Measurements from ENCODE around the gene PTGER3.
"Not testable (repeated sequence)": the region's sequence is repeated elsewhere in the genome, so short reads cannot be mapped to it uniquely, and the experiment has no call there.

Gene PTGER3

DNA sequence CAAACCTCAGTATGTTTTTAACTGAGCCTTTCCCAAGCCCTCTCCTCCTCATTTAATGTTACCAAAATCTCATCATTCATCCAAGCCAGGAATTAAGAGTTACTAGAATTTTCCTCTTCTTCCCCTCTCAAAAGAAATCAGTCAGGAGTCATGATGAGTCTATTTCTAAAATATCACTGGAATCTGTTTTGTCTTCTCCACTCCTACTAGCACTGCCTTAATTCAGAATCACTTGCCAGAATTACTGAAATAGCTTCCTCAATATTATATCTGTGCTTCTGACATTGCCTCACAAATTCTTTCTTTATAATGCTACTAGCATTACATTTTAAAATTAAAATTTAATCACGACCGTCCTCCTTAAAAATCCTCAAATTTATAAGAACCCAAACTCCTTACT lies 106.1 kb downstream of the PTGER3 start:
- no peak for DNase-seq

DNA sequence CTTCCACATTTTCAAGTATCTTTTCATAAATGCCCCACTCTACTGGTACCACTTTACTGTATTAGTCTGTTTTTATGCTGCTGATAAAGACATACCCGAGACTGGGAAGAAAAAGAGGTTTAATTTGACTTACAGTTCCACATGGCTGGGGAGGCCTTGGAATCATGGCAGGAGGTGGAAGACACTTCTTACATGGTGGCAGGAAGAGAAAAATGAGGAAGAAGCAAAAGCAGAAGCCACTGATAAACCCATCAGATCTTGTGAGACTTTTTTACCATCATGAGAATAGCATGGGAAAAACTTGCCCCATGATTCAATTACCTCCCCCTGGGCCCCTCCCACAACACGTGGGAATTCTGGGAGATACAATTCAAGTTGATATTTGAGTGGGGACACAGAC lies 107.2 kb downstream of the PTGER3 start:
- DNase-seq, result not testable (repeated sequence)

DNA sequence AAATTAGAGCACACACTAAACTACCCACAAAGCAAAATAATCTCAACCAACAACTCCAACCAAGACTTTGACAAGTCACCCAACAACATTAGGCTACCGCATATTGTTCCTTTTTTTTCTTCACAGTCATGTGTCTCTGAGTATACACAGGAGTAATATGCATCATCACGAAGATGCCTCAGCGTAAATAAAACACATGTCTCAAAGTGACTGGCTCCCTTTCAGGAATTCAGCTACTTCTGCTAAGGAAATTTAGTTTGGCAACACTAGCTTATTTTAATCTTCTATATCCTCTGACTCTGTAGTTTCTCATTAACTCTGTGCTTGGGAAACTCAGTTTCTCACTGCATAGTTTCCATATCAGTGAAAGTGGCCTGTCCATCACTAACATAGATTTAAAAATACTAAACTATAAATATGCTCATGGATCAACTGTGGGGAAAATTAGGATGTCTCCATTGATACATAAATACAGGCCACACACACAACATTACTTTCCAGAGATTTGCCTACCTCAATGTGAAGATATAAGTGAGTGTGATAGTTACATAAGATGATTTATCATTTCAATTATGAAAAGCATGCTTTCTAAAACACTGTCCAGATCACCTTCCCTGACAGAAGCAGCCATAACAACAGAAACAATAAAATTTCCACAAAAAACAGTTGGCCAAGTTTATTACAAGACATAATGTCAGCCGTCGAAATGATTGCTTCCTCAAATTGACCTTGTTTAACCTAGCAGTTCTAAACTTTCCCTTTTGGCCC lies 113.2 kb downstream of the PTGER3 start:
- DNase-seq, result no peak

DNA sequence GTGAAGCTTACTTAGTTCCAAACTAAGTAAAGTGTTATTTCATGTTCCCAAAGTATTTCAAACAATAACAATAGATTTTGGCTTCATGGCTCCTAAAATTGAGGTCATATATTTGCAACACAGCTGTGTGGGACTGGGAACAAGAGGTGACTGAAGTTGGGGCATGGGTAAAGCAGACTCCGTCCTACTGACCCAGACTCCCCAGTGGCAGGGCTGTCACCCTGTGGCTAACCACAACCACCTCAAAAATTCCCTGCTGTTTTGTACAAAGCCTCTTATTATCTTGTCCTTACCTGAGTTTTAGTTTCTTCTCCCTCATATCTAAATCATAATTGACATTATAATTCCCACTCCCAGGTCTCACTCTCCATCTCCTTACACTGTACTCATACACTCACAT lies 117.6 kb downstream of the PTGER3 start:
- DNase-seq, result no peak

DNA sequence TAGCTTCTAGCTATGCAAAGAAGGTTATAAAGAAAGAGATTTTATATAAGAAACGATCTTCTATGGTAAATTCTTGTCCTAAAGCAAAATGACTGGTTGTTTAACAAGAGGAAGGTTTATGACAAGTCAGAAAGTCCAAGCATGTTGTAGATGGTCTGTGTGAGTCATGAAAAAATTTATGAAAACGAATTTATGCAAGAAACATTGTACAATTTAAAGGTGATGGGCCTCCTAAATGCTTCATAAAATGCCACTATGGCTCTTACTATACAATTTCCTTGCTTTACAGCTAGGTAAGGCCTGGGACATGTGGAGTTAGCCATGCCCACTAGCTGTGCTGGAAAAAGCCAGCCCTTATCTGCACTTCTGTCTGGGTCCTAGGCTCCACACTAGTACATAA lies 125.4 kb downstream of the PTGER3 start:
- DNase-seq, result no peak
